ENCODE data around the gene PCYT2.

Gene PCYT2

DNA sequence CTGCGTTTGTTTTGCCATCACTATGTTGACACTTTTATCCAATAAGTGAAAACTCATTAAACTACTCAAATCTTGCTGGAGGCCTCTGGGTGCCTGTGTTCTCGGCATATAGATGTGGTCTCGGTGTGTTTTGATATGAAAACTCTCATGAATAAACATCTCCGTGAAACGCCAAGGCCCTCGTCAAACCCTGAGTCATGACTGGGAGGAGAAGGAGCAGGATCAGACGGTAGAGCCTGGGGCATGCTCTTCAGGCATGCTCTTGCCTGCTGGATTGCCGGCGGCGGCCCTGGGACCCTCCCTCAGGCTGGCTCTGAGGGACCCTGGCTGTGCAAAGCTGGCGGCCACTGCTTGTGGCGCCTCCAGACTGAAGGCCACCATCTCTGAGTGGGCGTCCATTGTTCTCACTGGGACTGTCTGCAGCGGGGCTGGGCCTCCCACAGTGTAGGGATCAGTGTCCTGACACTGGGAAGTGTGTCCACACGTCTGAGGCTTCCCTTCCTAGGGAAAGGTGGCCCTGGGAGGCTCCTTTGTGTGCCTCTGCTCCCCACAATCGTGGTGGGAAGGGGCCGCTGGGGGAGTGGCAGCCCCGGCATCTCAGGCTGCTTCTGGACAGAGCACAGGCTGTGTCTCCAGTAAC, 10.9 kb downstream of the PCYT2 start:
- no peak for TF ChIP-seq BACH2 (CRISPR knock-in tag; IDR thresholded peaks at IDR 0.05; ENCODE audit: borderline replicate concordance)
- TF ChIP-seq ZNF565 (CRISPR knock-in tag; conservative IDR thresholded peaks at IDR 0.05; ENCODE audit: low read depth) = no peak
- no peak for TF ChIP-seq RARB (CRISPR knock-in tag; IDR thresholded peaks at IDR 0.05)
- TF ChIP-seq ESRRG (CRISPR knock-in tag; IDR thresholded peaks at IDR 0.05) = no peak
- TF ChIP-seq OSR1 (CRISPR knock-in tag; IDR thresholded peaks at IDR 0.05) = no peak
- TF ChIP-seq, protein P1, sequence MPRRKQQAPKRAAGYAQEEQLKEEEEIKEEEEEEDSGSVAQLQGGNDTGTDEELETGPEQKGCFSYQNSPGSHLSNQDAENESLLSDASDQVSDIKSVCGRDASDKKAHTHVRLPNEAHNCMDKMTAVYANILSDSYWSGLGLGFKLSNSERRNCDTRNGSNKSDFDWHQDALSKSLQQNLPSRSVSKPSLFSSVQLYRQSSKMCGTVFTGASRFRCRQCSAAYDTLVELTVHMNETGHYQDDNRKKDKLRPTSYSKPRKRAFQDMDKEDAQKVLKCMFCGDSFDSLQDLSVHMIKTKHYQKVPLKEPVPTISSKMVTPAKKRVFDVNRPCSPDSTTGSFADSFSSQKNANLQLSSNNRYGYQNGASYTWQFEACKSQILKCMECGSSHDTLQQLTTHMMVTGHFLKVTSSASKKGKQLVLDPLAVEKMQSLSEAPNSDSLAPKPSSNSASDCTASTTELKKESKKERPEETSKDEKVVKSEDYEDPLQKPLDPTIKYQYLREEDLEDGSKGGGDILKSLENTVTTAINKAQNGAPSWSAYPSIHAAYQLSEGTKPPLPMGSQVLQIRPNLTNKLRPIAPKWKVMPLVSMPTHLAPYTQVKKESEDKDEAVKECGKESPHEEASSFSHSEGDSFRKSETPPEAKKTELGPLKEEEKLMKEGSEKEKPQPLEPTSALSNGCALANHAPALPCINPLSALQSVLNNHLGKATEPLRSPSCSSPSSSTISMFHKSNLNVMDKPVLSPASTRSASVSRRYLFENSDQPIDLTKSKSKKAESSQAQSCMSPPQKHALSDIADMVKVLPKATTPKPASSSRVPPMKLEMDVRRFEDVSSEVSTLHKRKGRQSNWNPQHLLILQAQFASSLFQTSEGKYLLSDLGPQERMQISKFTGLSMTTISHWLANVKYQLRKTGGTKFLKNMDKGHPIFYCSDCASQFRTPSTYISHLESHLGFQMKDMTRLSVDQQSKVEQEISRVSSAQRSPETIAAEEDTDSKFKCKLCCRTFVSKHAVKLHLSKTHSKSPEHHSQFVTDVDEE (CRISPR knock-in tag; IDR thresholded peaks at IDR 0.05) = no peak
- TF ChIP-seq ZFP3 (CRISPR knock-in tag; IDR thresholded peaks at IDR 0.05) = no peak
- TF ChIP-seq, protein P2, sequence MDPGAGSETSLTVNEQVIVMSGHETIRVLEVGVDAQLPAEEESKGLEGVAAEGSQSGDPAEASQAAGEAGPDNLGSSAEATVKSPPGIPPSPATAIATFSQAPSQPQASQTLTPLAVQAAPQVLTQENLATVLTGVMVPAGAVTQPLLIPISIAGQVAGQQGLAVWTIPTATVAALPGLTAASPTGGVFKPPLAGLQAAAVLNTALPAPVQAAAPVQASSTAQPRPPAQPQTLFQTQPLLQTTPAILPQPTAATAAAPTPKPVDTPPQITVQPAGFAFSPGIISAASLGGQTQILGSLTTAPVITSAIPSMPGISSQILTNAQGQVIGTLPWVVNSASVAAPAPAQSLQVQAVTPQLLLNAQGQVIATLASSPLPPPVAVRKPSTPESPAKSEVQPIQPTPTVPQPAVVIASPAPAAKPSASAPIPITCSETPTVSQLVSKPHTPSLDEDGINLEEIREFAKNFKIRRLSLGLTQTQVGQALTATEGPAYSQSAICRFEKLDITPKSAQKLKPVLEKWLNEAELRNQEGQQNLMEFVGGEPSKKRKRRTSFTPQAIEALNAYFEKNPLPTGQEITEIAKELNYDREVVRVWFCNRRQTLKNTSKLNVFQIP (CRISPR knock-in tag; IDR thresholded peaks at IDR 0.05; ENCODE audit: borderline replicate concordance, low read depth) = no peak
- TF ChIP-seq PPARA (CRISPR knock-in tag; IDR thresholded peaks at IDR 0.05; ENCODE audit: borderline replicate concordance) = no peak
- TF ChIP-seq ZNF8 (CRISPR knock-in tag; IDR thresholded peaks at IDR 0.05) = no peak
- ATAC-seq = no peak

DNA sequence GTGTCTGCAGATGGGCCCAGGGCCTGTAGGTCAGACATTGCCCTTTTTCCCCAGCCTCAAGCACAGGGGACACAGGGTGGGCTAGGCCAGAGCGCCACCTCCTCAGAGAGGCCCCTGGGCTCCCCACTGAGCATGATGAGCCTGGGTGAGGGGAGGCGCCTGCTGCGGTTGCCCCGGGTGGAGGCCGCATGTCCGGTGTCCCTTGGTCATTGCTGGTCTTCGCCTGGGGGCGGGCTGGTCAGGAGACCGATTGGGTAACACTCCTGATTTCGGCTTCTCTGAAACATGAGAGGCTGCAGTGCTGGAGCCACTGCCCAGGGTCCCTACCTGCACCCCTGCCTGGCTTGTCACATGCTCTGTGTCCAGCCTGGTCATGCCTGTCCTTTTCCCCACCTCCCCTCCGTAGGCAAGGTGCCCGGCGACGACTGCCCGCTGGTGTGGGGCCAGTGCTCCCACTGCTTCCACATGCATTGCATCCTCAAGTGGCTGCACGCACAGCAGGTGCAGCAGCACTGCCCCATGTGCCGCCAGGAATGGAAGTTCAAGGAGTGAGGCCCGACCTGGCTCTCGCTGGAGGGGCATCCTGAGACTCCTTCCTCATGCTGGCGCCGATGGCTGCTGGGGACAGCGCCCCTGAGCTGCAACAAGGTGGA, 11.6 kb downstream of the PCYT2 start:
- no peak for ATAC-seq
- no peak for TF ChIP-seq ISL1 (CRISPR knock-in tag; IDR thresholded peaks at IDR 0.05)
- no peak for TF ChIP-seq TCF4 (CRISPR knock-in tag; IDR thresholded peaks at IDR 0.05; ENCODE audit: borderline replicate concordance)

DNA sequence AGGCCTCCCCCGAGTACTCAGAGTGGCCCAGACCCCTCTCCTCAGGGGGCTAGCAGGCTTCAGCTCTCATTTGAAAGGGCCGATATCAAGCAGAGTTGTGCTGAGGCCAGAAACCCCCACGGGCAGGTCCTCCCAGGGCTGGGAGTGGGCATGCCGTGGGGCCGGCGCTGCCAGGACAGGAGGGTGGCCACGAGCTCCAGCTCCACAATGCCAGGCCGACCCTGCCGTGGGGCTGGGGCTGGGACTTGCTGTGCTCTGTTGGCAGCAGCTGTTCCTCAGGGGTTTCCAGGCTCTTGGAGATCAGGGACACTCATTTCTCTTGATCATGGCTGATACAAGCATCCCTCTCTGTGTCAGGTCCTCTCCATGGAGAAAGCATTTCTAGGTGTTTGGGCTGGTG, 12.3 kb downstream of the PCYT2 start:
- no peak for ATAC-seq
- TF ChIP-seq CSDC2 (CRISPR knock-in tag; IDR thresholded peaks at IDR 0.05) (no peak), ZFP30 (CRISPR knock-in tag; IDR thresholded peaks at IDR 0.05) (no peak), ESRRG (CRISPR knock-in tag; IDR thresholded peaks at IDR 0.05) (no peak), RARB (CRISPR knock-in tag; IDR thresholded peaks at IDR 0.05) (no peak), ZNF565 (CRISPR knock-in tag; conservative IDR thresholded peaks at IDR 0.05; ENCODE audit: low read depth) (no peak), ISL1 (CRISPR knock-in tag; IDR thresholded peaks at IDR 0.05) (no peak), SNAI2 (CRISPR knock-in tag; IDR thresholded peaks at IDR 0.05) (no peak)

DNA sequence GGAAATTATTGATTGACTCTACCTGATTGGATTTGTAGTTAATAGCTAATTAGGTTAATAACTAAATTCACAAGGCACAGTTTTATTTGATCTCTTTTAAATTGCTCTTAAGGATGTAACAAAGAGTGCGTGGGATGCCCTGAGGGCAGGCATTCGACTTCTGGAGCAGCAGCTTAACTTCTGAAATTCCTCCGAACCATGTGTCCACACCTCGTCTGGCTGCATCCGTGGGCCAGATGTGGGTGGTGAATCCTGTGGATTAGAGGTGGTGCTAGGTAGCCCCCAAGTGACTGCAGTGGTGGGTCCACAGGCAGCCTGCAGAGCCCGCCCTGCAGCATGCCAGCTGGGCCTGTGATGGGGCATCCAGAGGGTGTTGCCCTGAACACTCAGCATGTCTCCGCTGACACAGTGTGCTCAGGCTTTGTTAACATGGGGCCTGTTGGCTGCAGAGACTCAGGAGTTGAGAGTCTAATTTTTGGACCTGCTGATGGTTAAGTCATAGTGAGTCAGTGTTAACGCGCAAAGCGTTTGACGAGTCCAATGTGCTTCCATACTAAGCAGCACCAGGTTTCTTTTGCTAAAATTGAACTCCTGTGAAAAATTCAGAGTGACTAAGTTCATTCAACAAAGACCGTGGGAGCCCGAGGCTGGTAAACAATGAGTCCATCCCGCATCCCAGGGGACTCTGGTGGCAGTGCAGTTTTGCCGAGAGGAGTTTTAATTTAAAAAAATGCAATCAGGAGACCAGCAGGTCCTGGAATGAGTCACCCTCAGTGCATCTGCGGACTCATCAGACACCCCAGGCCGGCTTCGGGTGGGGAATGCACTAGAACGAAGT, 13.0 kb downstream of the PCYT2 start:
- peak; percentile 53 for ATAC-seq
- TF ChIP-seq ESRRG (CRISPR knock-in tag; IDR thresholded peaks at IDR 0.05) (no peak), ZNF70 (CRISPR knock-in tag; IDR thresholded peaks at IDR 0.05) (no peak), OSR1 (CRISPR knock-in tag; IDR thresholded peaks at IDR 0.05) (no peak), TOX (CRISPR knock-in tag; IDR thresholded peaks at IDR 0.05; ENCODE audit: borderline replicate concordance) (no peak), SNAI2 (CRISPR knock-in tag; IDR thresholded peaks at IDR 0.05) (no peak), ARNTL (CRISPR knock-in tag; IDR thresholded peaks at IDR 0.05; ENCODE audit: borderline replicate concordance, low read depth) (no peak), ZFP30 (CRISPR knock-in tag; IDR thresholded peaks at IDR 0.05) (no peak), TCF4 (CRISPR knock-in tag; IDR thresholded peaks at IDR 0.05; ENCODE audit: borderline replicate concordance) (no peak), ZNF565 (CRISPR knock-in tag; conservative IDR thresholded peaks at IDR 0.05; ENCODE audit: low read depth) (no peak), PPARA (CRISPR knock-in tag; IDR thresholded peaks at IDR 0.05; ENCODE audit: borderline replicate concordance) (no peak), BACH2 (CRISPR knock-in tag; IDR thresholded peaks at IDR 0.05; ENCODE audit: borderline replicate concordance) (no peak), ISL1 (CRISPR knock-in tag; IDR thresholded peaks at IDR 0.05) (no peak), ZNF8 (CRISPR knock-in tag; IDR thresholded peaks at IDR 0.05) (no peak), ZFP3 (CRISPR knock-in tag; IDR thresholded peaks at IDR 0.05) (no peak)
- TF ChIP-seq, protein P3, sequence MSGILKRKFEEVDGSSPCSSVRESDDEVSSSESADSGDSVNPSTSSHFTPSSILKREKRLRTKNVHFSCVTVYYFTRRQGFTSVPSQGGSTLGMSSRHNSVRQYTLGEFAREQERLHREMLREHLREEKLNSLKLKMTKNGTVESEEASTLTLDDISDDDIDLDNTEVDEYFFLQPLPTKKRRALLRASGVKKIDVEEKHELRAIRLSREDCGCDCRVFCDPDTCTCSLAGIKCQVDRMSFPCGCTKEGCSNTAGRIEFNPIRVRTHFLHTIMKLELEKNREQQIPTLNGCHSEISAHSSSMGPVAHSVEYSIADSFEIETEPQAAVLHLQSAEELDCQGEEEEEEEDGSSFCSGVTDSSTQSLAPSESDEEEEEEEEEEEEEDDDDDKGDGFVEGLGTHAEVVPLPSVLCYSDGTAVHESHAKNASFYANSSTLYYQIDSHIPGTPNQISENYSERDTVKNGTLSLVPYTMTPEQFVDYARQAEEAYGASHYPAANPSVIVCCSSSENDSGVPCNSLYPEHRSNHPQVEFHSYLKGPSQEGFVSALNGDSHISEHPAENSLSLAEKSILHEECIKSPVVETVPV (CRISPR knock-in tag; IDR thresholded peaks at IDR 0.05) = no peak
- TF ChIP-seq, protein P1 (CRISPR knock-in tag; IDR thresholded peaks at IDR 0.05) = no peak
- TF ChIP-seq, protein P4, sequence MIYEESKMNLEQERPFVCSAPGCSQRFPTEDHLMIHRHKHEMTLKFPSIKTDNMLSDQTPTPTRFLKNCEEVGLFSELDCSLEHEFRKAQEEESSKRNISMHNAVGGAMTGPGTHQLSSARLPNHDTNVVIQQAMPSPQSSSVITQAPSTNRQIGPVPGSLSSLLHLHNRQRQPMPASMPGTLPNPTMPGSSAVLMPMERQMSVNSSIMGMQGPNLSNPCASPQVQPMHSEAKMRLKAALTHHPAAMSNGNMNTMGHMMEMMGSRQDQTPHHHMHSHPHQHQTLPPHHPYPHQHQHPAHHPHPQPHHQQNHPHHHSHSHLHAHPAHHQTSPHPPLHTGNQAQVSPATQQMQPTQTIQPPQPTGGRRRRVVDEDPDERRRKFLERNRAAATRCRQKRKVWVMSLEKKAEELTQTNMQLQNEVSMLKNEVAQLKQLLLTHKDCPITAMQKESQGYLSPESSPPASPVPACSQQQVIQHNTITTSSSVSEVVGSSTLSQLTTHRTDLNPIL (CRISPR knock-in tag; IDR thresholded peaks at IDR 0.05; ENCODE audit: low read depth) = no peak
- TF ChIP-seq, protein P2 (CRISPR knock-in tag; IDR thresholded peaks at IDR 0.05; ENCODE audit: borderline replicate concordance, low read depth) = no peak

Measured in SK-N-SH treated with all-trans-retinoic acid at 6 μM for 48 hours (cell line).